IMR-90 (cell line): ENCODE results near the gene CNOT6. TPM values are rescaled to one million over a fixed set of nuclear protein-coding genes. Genes with fewer than 3 reads are reported as not detected.

Experiments
- ATAC-seq: fragments of 200-7000 bp; cut with Tn5 transposase; 2 replicates; pipeline ENCODE4 v1.9.1; 2020; ENCODE audit warnings: low read depth, mild to moderate bottlenecking, moderate library complexity
- BruUV-seq: library from RNA; stranded (reverse); fragments of 400-500 nt; replicated peaks from 2 replicates; lab custom pipeline; 2021; lab: Mats Ljungman, UMichigan
- CTCF ChIA-PET: fragments of 300-600 bp; formaldehyde crosslinking; extraction: SDS; loops from one replicate; lab custom pipeline; 2021; ENCODE audit warnings: antibody characterized with exemption; lab: Yijun Ruan, JAX
- POLR2A ChIA-PET: fragments of 300-600 bp; sonication (Branson Sonifier 250); formaldehyde crosslinking; loops from one replicate; lab custom pipeline; 2022; ENCODE audit warnings: antibody characterized with exemption; ENCODE audit not compliant: unreplicated experiment; lab: Charles Lee
- DNase-seq: peaks from one replicate; pipeline ENCODE4 v3.0.0; 2013
- H2AFZ ChIP-seq: replicated peaks from 2 replicates; pipeline ENCODE3; 2013; ENCODE audit warnings: low read length, mild to moderate bottlenecking; ENCODE audit not compliant: poor library complexity
- H2AK5ac ChIP-seq: 2 replicates; pipeline ENCODE4 v1.6.1; 2013; ENCODE audit warnings: low read depth, low read length, inconsistent platforms
- H2AK9ac ChIP-seq: replicated peaks from 2 replicates; pipeline ENCODE3; 2013; ENCODE audit warnings: mild to moderate bottlenecking, low read depth, low read length, moderate library complexity; ENCODE audit not compliant: poor library complexity
- H2BK120ac ChIP-seq: 2 replicates; pipeline ENCODE4 v1.6.1; 2013; ENCODE audit warnings: low read depth, low read length, inconsistent platforms
- H2BK15ac ChIP-seq: 3 replicates; pipeline ENCODE4 v1.6.1; 2013; ENCODE audit warnings: low read depth, low read length, inconsistent platforms
- H2BK20ac ChIP-seq: 2 replicates; pipeline ENCODE4 v1.6.1; 2013; ENCODE audit warnings: low read depth, mild to moderate bottlenecking, inconsistent platforms, low read length, moderate library complexity
- H2BK5ac ChIP-seq: 2 replicates; pipeline ENCODE4 v1.6.1; 2013; ENCODE audit warnings: mild to moderate bottlenecking, low read depth, low read length, inconsistent platforms; ENCODE audit not compliant: poor library complexity, severe bottlenecking
- H3K14ac ChIP-seq: replicated peaks from 2 replicates; pipeline ENCODE4 v1.6.1; 2013; ENCODE audit warnings: low read depth, low read length, inconsistent platforms
- H3K18ac ChIP-seq: 2 replicates; pipeline ENCODE4 v1.6.1; 2013; ENCODE audit warnings: low read depth, low read length, control low read depth
- H3K23ac ChIP-seq: 2 replicates; pipeline ENCODE4 v1.6.1; 2013; ENCODE audit warnings: low read depth, low read length, inconsistent platforms
- H3K27ac ChIP-seq: 2 replicates; pipeline ENCODE4 v1.5.1; 2013; ENCODE audit warnings: mild to moderate bottlenecking, control low read depth, low read length; ENCODE audit not compliant: insufficient read depth
- H3K27me3 ChIP-seq: 2 replicates; pipeline ENCODE4 v1.6.1; 2013; ENCODE audit warnings: low read length; ENCODE audit not compliant: control insufficient read depth, insufficient read depth
- H3K36me3 ChIP-seq: 2 replicates; pipeline ENCODE4 v1.6.1; 2013; ENCODE audit warnings: low read length, mixed read lengths; ENCODE audit not compliant: control insufficient read depth, insufficient read depth
- H3K4ac ChIP-seq: 2 replicates; pipeline ENCODE4 v1.6.1; 2013; ENCODE audit warnings: low read depth, low read length, inconsistent platforms
- H3K4me1 ChIP-seq: 2 replicates; pipeline ENCODE4 v1.6.1; 2013; ENCODE audit warnings: low read length, mixed read lengths; ENCODE audit not compliant: control insufficient read depth, insufficient read depth
- H3K4me2 ChIP-seq: 2 replicates; pipeline ENCODE4 v1.6.1; 2013; ENCODE audit warnings: low read depth, mild to moderate bottlenecking, control low read depth, low read length, moderate library complexity
- H3K4me3 ChIP-seq: 2 replicates; pipeline ENCODE4 v1.5.1; 2013; ENCODE audit warnings: low read depth, mild to moderate bottlenecking, control low read depth, low read length, moderate library complexity; ENCODE audit not compliant: insufficient read depth
- H3K56ac ChIP-seq: 2 replicates; pipeline ENCODE4 v1.6.1; 2013; ENCODE audit warnings: low read length, inconsistent platforms; ENCODE audit not compliant: insufficient read depth; ENCODE audit errors: extremely low read depth
- H3K79me1 ChIP-seq, 2 experiments: 2 replicates each; pipeline ENCODE4 v1.6.1; 2013; ENCODE audit warnings: low read length in 2 of 2, inconsistent platforms in 1 of 2, low read depth in 1 of 2
- H3K9ac ChIP-seq: 2 replicates; pipeline ENCODE4 v1.6.1; 2013; ENCODE audit warnings: low read depth, low read length, control low read depth
- H3K9me1 ChIP-seq: 2 replicates; pipeline ENCODE4 v1.6.1; 2013; ENCODE audit warnings: low read length, inconsistent platforms; ENCODE audit not compliant: insufficient read depth
- H3K9me3 ChIP-seq: 2 replicates; pipeline ENCODE4 v1.6.1; 2013; ENCODE audit warnings: low read length; ENCODE audit not compliant: control insufficient read depth, insufficient read depth
- H4K20me1 ChIP-seq: 2 replicates; pipeline ENCODE4 v1.6.1; 2013; ENCODE audit warnings: low read length, inconsistent platforms; ENCODE audit not compliant: insufficient read depth
- H4K5ac ChIP-seq: 2 replicates; pipeline ENCODE4 v1.6.1; 2013; ENCODE audit warnings: mild to moderate bottlenecking, low read depth, low read length, control low read depth
- H4K8ac ChIP-seq, 2 experiments: 2 replicates each; pipeline ENCODE4 v1.6.1; 2013; ENCODE audit warnings: low read depth in 2 of 2, low read length in 2 of 2, control low read depth in 1 of 2, inconsistent platforms in 1 of 2
- H4K91ac ChIP-seq: 2 replicates; pipeline ENCODE4 v1.6.1; 2013; ENCODE audit warnings: low read depth, low read length, inconsistent platforms; ENCODE audit not compliant: insufficient read depth
- WGBS, 2 experiments: methylation state at CpG; one replicate each; pipeline versions ENCODE4 v1.1.5 to v1.1.7; 2013; ENCODE audit warnings: missing lambda C conversion rate in 2 of 2; ENCODE audit not compliant: insufficient read length in 1 of 2; ENCODE audit errors: extremely low coverage in 2 of 2; 5-methylcytosine and 5-hydroxymethylcytosine counted together
- dilution Hi-C: fragments of 300-500 bp; cut with HindIII; formaldehyde crosslinking; loops from one replicate; pipeline ENCODE4 v1.14.3; 2018; ENCODE audit warnings: low sequenced_read_pairs; ENCODE audit not compliant: unreplicated experiment
- in situ Hi-C: fragments of 300-500 bp; cut with MboI; formaldehyde crosslinking; loops from 3 replicates; pipeline ENCODE4 v1.14.3; 2019; ENCODE audit warnings: low sequenced_read_pairs, inconsistent platforms, mixed read lengths
- intact Hi-C: fragments of 100-400 bp; cut with micrococcal nuclease; formaldehyde crosslinking; loops from 2 replicates; pipeline ENCODE4 v1.10.0; 2022
- polyA plus RNA-seq, 3 experiments: library from polyadenylated mRNA; depleted of rRNA; stranded (reverse); fragments of >200 nt; gene quantifications; 2 replicates each; pipeline ENCODE4 v1.2.3, GENCODE V29; 2012; ENCODE audit warnings: low replicate concordance in 1 of 3
- total RNA-seq: library from RNA; depleted of rRNA; stranded (reverse); fragments of >200 nt; gene quantifications from 2 replicates; pipeline ENCODE4 v1.2.3, GENCODE V29; 2012
- TF ChIP-seq, protein P1 (sequence below): fragments of 150-350 bp; IDR thresholded peaks from 2 replicates; pipeline ENCODE4 v1.6.1; 2016; ENCODE audit warnings: low read depth, mild to moderate bottlenecking, low read length, moderate library complexity, borderline replicate concordance
- TF ChIP-seq, protein P2 (sequence below): fragments of 150-350 bp; IDR thresholded peaks from 2 replicates; pipeline ENCODE4 v1.6.1; 2017; ENCODE audit warnings: mild to moderate bottlenecking, antibody characterized with exemption, low read length, low read depth

CNOT6 gene
- total and polyA plus RNA-seq, 2 of the 4 experiments (the other 2 are of a cell fraction): 9.7 to 10.8 TPM

DNA sequence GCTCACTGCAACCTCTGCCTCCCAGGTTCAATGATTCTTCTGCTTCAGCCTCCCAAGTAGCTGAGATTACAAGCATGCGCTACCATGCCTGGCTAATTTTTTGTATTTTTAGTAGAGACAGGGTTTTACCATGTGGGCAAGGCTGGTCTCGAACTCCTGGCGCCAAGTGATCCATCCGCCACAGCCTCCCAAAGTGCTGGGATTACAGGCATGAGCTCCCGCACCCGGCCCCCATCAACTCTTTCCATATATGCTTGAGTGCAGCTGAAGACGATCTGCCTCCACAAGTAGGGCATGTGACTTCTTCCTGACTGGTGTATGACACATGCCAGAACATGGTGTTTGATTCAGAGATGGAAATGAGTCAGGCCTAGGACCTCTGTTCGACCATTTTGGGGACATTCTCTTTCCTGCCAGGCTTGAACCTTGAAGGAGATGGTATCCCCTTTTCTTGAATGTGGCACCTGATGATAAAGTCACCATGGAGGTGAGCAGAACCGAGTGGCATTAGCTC, 7.5 kb upstream of the CNOT6 start:
- POLR2A ChIA-PET: no interaction called here
- H3K56ac ChIP-seq: no peak overlapping the region
- H4K20me1 ChIP-seq: no peaks in the 10 kb centered on the region
- no peaks in the 10 kb centered on the region for H3K9me1 ChIP-seq
- H3K4ac ChIP-seq: no peak overlapping the region
- H2BK15ac ChIP-seq: no peak overlapping the region
- no peak overlapping the region for H3K14ac ChIP-seq
- H2BK5ac ChIP-seq: no peak overlapping the region
- no peak overlapping the region for H3K18ac ChIP-seq
- no peak overlapping the region for H4K8ac ChIP-seq
- H3K4me2 ChIP-seq: no peak overlapping the region
- TF ChIP-seq, protein P1, sequence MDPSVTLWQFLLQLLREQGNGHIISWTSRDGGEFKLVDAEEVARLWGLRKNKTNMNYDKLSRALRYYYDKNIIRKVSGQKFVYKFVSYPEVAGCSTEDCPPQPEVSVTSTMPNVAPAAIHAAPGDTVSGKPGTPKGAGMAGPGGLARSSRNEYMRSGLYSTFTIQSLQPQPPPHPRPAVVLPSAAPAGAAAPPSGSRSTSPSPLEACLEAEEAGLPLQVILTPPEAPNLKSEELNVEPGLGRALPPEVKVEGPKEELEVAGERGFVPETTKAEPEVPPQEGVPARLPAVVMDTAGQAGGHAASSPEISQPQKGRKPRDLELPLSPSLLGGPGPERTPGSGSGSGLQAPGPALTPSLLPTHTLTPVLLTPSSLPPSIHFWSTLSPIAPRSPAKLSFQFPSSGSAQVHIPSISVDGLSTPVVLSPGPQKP: no peak
- TF ChIP-seq, protein P2, sequence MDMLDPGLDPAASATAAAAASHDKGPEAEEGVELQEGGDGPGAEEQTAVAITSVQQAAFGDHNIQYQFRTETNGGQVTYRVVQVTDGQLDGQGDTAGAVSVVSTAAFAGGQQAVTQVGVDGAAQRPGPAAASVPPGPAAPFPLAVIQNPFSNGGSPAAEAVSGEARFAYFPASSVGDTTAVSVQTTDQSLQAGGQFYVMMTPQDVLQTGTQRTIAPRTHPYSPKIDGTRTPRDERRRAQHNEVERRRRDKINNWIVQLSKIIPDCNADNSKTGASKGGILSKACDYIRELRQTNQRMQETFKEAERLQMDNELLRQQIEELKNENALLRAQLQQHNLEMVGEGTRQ: 0 out of 2 replicates have a peak, but pooled peaks have one; percentile 6
- no peak overlapping the region for H3K27ac ChIP-seq
- no peaks in the 10 kb centered on the region for H3K79me1 ChIP-seq
- no TSS peak for BruUV-seq
- ATAC-seq: no peak
- CTCF ChIA-PET: no interaction called here
- no peaks in the 10 kb centered on the region for H3K27me3 ChIP-seq
- no peaks in the 10 kb centered on the region for H3K4me1 ChIP-seq
- H4K91ac ChIP-seq: no peak overlapping the region
- H2BK120ac ChIP-seq: no peak overlapping the region
- WGBS, 2 experiments: 90% methylated on average over 2 of the region's 9 CpGs; no CpG with 5 or more reads in 1 of the 2 experiments
- H3K4me3 ChIP-seq: no peak overlapping the region
- H3K9me3 ChIP-seq: peaks cover 3% of the 10 kb centered on the region; the same call in 1 of the 2 replicates
- in situ Hi-C loops: no loop called here
- no peak overlapping the region for H2AK9ac ChIP-seq
- H2AK5ac ChIP-seq: no peak overlapping the region
- H3K9ac ChIP-seq: no peak overlapping the region
- intact Hi-C loops: no loop called here
- H2BK20ac ChIP-seq: no peak overlapping the region
- no peak for DNase-seq
- no peaks in the 10 kb centered on the region for H3K36me3 ChIP-seq
- H2AFZ ChIP-seq: no peak overlapping the region
- H4K5ac ChIP-seq: no peak overlapping the region
- dilution Hi-C loops: no loop called here
- H3K23ac ChIP-seq: no peak overlapping the region
